Measurements from ENCODE around the gene RASAL2. TPM values are rescaled to one million over a fixed set of nuclear protein-coding genes. Genes with fewer than 3 reads are reported as not detected.

Gene RASAL2
- total RNA-seq, 1 experiment from 2014 or later: 56.9 TPM

GRCh38 chr1:178371933-178372388 is 278.1 kb downstream of the RASAL2 start:
- Mint-ChIP-seq H3K9me3 (ENCODE audit: unreplicated experiment) (no peaks in the 10 kb centered on the region), H3K27ac (ENCODE audit: low read depth, unreplicated experiment) (no peak overlapping the region), H3K27me3 (ENCODE audit: insufficient read depth, unreplicated experiment) (no peaks in the 10 kb centered on the region), H3K36me3 (ENCODE audit: insufficient read depth, unreplicated experiment) (no peaks in the 10 kb centered on the region), H3K4me3 (ENCODE audit: unreplicated experiment) (no peak overlapping the region), H3K4me1 (ENCODE audit: insufficient read depth, unreplicated experiment) (no peaks in the 10 kb centered on the region)
- no peak for TF ChIP-seq CTCF (IDR thresholded peaks at IDR 0.05; ENCODE audit: unreplicated experiment)
- ChIA-PET POLR2A (interaction anchor here (0.9 to 2.2 kb wide), 3 partner anchors 14 to 165 kb away, joined by 4 to 11 read pairs (median 5); no protein-coding TSS in a partner anchor), CTCF (interaction anchor here (0.7 to 1.8 kb wide), 3 partner anchors 11 to 547 kb away, joined by 3 to 5 read pairs (median 4); no protein-coding TSS in a partner anchor)
- no TSS peak for BruUV-seq (replicated peaks)
- intact Hi-C loops (cut with micrococcal nuclease): no loop called here
- no peak for DNase-seq (ENCODE audit: unreplicated experiment)

GRCh38 chr1:178374016-178374415 is 280.1 kb downstream of the RASAL2 start:
- H3K9me3 Mint-ChIP-seq (ENCODE audit: unreplicated experiment): no peaks in the 10 kb centered on the region
- intact Hi-C loops (cut with micrococcal nuclease): no loop called here
- POLR2A ChIA-PET: interaction anchor here (2.2 kb wide), 1 partner anchor 29 kb away, joined by 8 read pairs; no protein-coding TSS in a partner anchor
- BruUV-seq (replicated peaks): no TSS peak
- no peak for DNase-seq (ENCODE audit: unreplicated experiment)
- TF ChIP-seq CTCF (IDR thresholded peaks at IDR 0.05; ENCODE audit: unreplicated experiment): no peak
- H3K4me3 Mint-ChIP-seq (ENCODE audit: unreplicated experiment): no peak overlapping the region
- H3K27ac Mint-ChIP-seq (ENCODE audit: low read depth, unreplicated experiment): no peak overlapping the region
- CTCF ChIA-PET: interaction anchor here (0.8 to 1.7 kb wide), 5 partner anchors 29 to 629 kb away, joined by 3 to 5 read pairs (median 4); no protein-coding TSS in a partner anchor
- no peaks in the 10 kb centered on the region for H3K27me3 Mint-ChIP-seq (ENCODE audit: insufficient read depth, unreplicated experiment)
- no peaks in the 10 kb centered on the region for H3K4me1 Mint-ChIP-seq (ENCODE audit: insufficient read depth, unreplicated experiment)
- H3K36me3 Mint-ChIP-seq (ENCODE audit: insufficient read depth, unreplicated experiment): no peaks in the 10 kb centered on the region

GRCh38 chr1:178376008-178376407 is 282.1 kb downstream of the RASAL2 start:
- TF ChIP-seq CTCF (IDR thresholded peaks at IDR 0.05; ENCODE audit: unreplicated experiment): no peak
- ChIA-PET POLR2A (interaction anchor here (0.7 to 2.2 kb wide), 4 partner anchors 19 to 212 kb away, joined by 3 to 8 read pairs (median 4); no protein-coding TSS in a partner anchor), CTCF (interaction anchor here (0.6 to 1.6 kb wide), 3 partner anchors 15 to 92 kb away, joined by 4 to 5 read pairs (median 4); no protein-coding TSS in a partner anchor)
- DNase-seq (ENCODE audit: unreplicated experiment): no peak
- no peak overlapping the region for H3K27ac Mint-ChIP-seq (ENCODE audit: low read depth, unreplicated experiment)
- H3K4me1 Mint-ChIP-seq (ENCODE audit: insufficient read depth, unreplicated experiment): no peaks in the 10 kb centered on the region
- no TSS peak for BruUV-seq (replicated peaks)
- H3K27me3 Mint-ChIP-seq (ENCODE audit: insufficient read depth, unreplicated experiment): no peaks in the 10 kb centered on the region
- intact Hi-C loops (cut with micrococcal nuclease): no loop called here
- H3K9me3 Mint-ChIP-seq (ENCODE audit: unreplicated experiment): no peaks in the 10 kb centered on the region
- no peak overlapping the region for H3K4me3 Mint-ChIP-seq (ENCODE audit: unreplicated experiment)
- H3K36me3 Mint-ChIP-seq (ENCODE audit: insufficient read depth, unreplicated experiment): no peaks in the 10 kb centered on the region

- no peak for TF ChIP-seq CTCF (IDR thresholded peaks at IDR 0.05; ENCODE audit: unreplicated experiment)
- Mint-ChIP-seq H3K9me3 (ENCODE audit: unreplicated experiment) (no peaks in the 10 kb centered on the region), H3K27me3 (ENCODE audit: insufficient read depth, unreplicated experiment) (no peaks in the 10 kb centered on the region), H3K27ac (ENCODE audit: low read depth, unreplicated experiment) (no peak overlapping the region), H3K36me3 (ENCODE audit: insufficient read depth, unreplicated experiment) (no peaks in the 10 kb centered on the region), H3K4me3 (ENCODE audit: unreplicated experiment) (no peak overlapping the region), H3K4me1 (ENCODE audit: insufficient read depth, unreplicated experiment) (peaks cover 6% of the 10 kb centered on the region)
- BruUV-seq (replicated peaks): no TSS peak
- ChIA-PET POLR2A (no interaction called here), CTCF (interaction anchor here (0.6 to 1.8 kb wide), 2 partner anchors 109 to 122 kb away, joined by 5 to 6 read pairs; no protein-coding TSS in a partner anchor)
- intact Hi-C loops (cut with micrococcal nuclease): no loop called here
- no peak for DNase-seq (ENCODE audit: unreplicated experiment)
Measured at GRCh38 chr1:178379807-178380206, 285.9 kb downstream of the RASAL2 start.

All from MCF 10A (cell line).